ENCODE results near the gene LRRC49. TPM values are rescaled to one million over a fixed set of nuclear protein-coding genes. Genes with fewer than 3 reads are reported as not detected.

Gene LRRC49
- total RNA-seq, 4 donors from 2014 or later, result 3.3 to 12.6 (median 3.6) TPM

DNA sequence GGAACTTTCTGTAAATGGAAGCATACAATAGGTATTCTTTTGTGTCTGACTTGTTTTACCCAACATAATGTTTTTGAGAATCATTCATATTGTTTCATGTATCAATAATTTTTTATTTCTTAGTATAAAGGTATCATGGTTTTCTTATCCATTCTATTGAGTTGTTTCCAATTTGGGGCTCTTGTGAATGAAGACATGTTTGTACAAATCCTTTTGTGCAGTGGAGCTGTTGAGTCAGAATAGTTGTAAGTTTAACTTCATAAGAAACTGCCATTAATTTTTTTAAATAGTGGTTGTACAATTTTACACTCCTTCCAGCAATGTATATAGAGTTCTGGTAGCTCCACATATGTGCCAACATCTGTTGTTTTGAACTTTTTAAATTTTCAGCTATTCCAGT lies 163.5 kb downstream of the LRRC49 start:
- no peak overlapping the region for H3K4me3 ChIP-seq
- H3K4me1 ChIP-seq, result peaks cover 6% of the 10 kb centered on the region
- no peak for DNase-seq (ENCODE audit: low spot score in 2 of 2)
- TF ChIP-seq, protein P1, sequence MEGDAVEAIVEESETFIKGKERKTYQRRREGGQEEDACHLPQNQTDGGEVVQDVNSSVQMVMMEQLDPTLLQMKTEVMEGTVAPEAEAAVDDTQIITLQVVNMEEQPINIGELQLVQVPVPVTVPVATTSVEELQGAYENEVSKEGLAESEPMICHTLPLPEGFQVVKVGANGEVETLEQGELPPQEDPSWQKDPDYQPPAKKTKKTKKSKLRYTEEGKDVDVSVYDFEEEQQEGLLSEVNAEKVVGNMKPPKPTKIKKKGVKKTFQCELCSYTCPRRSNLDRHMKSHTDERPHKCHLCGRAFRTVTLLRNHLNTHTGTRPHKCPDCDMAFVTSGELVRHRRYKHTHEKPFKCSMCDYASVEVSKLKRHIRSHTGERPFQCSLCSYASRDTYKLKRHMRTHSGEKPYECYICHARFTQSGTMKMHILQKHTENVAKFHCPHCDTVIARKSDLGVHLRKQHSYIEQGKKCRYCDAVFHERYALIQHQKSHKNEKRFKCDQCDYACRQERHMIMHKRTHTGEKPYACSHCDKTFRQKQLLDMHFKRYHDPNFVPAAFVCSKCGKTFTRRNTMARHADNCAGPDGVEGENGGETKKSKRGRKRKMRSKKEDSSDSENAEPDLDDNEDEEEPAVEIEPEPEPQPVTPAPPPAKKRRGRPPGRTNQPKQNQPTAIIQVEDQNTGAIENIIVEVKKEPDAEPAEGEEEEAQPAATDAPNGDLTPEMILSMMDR (IDR thresholded peaks at IDR 0.05), result no peak
- TF ChIP-seq POLR2AphosphoS5 (IDR thresholded peaks at IDR 0.05), result no peak
- no peak for TF ChIP-seq POLR2A (IDR thresholded peaks at IDR 0.05)
- no peaks in the 10 kb centered on the region for H3K9me3 ChIP-seq
- H3K27me3 ChIP-seq, result no peaks in the 10 kb centered on the region
- no peaks in the 10 kb centered on the region for H3K36me3 ChIP-seq
- H3K27ac ChIP-seq, result no peak overlapping the region

- no peak for TF ChIP-seq POLR2AphosphoS5 (IDR thresholded peaks at IDR 0.05)
- no peak for TF ChIP-seq EP300 (IDR thresholded peaks at IDR 0.05)
- TF ChIP-seq, protein P1 (IDR thresholded peaks at IDR 0.05), result no peak
- no peak for TF ChIP-seq POLR2A (IDR thresholded peaks at IDR 0.05)
These were observed 164.5 kb downstream of the LRRC49 start for GRCh38 chr15:71057143-71057542.

GRCh38 chr15:71057581-71057980 lies 165.0 kb downstream of the LRRC49 start:
- no peaks in the 10 kb centered on the region for H3K27me3 ChIP-seq
- 95% methylated on average over 3 of the region's 3 CpGs for WGBS
- TF ChIP-seq, protein P1 (IDR thresholded peaks at IDR 0.05), result no peak
- TF ChIP-seq POLR2A (IDR thresholded peaks at IDR 0.05) (no peak), POLR2AphosphoS5 (IDR thresholded peaks at IDR 0.05) (no peak), EP300 (IDR thresholded peaks at IDR 0.05) (no peak)
- H3K4me3 ChIP-seq, result no peak overlapping the region
- H3K27ac ChIP-seq, result no peak overlapping the region
- no peaks in the 10 kb centered on the region for H3K9me3 ChIP-seq
- no peak for DNase-seq (ENCODE audit: low spot score in 2 of 2)
- H3K4me1 ChIP-seq, result peaks cover 6% of the 10 kb centered on the region
- no peaks in the 10 kb centered on the region for H3K36me3 ChIP-seq

More at GRCh38 chr15:71057143-71057542, 164.5 kb downstream of the LRRC49 start:
- Histone ChIP-seq H3K4me3 (no peak overlapping the region), H3K27ac (no peak overlapping the region), H3K9me3 (no peaks in the 10 kb centered on the region), H3K4me1 (peaks cover 6% of the 10 kb centered on the region), H3K36me3 (no peaks in the 10 kb centered on the region), H3K27me3 (no peaks in the 10 kb centered on the region)
- DNase-seq (ENCODE audit: low spot score in 2 of 2), result no peak

GRCh38 chr15:71060983-71061382 lies 168.4 kb downstream of the LRRC49 start:
- WGBS, result 97% methylated on average over 1 of the region's 1 CpG
- H3K27ac ChIP-seq, result no peak overlapping the region
- no peak overlapping the region for H3K4me3 ChIP-seq
- no peaks in the 10 kb centered on the region for H3K36me3 ChIP-seq
- no peaks in the 10 kb centered on the region for H3K27me3 ChIP-seq
- no peaks in the 10 kb centered on the region for H3K4me1 ChIP-seq
- TF ChIP-seq EP300 (IDR thresholded peaks at IDR 0.05) (no peak), POLR2AphosphoS5 (IDR thresholded peaks at IDR 0.05) (no peak), POLR2A (IDR thresholded peaks at IDR 0.05) (no peak)
- TF ChIP-seq, protein P1 (IDR thresholded peaks at IDR 0.05), result no peak
- no peak for DNase-seq (ENCODE audit: low spot score in 2 of 2)
- no peaks in the 10 kb centered on the region for H3K9me3 ChIP-seq

GRCh38 chr15:71066983-71067382 lies 174.4 kb downstream of the LRRC49 start:
- Histone ChIP-seq H3K36me3 (no peaks in the 10 kb centered on the region), H3K27ac (no peak overlapping the region), H3K4me1 (peaks cover 2% of the 10 kb centered on the region), H3K4me3 (no peak overlapping the region), H3K9me3 (no peaks in the 10 kb centered on the region), H3K27me3 (no peaks in the 10 kb centered on the region)
- no peak for DNase-seq (ENCODE audit: low spot score in 2 of 2)
- WGBS, result 77% methylated on average over 5 of the region's 5 CpGs
- TF ChIP-seq POLR2AphosphoS5 (IDR thresholded peaks at IDR 0.05) (no peak), EP300 (IDR thresholded peaks at IDR 0.05) (no peak), POLR2A (IDR thresholded peaks at IDR 0.05) (no peak)
- TF ChIP-seq, protein P1 (IDR thresholded peaks at IDR 0.05), result no peak
